OCI-LY7 (cell line): ENCODE measurements around the gene CCDC124. TPM values are rescaled to one million over a fixed set of nuclear protein-coding genes. Genes with fewer than 3 reads are reported as not detected.

Source experiments
- BruUV-seq: library from RNA; stranded (reverse); fragments of 400-500 nt; replicated peaks from 2 replicates; lab custom pipeline; 2021; lab: Mats Ljungman, UMichigan
- CTCF ChIA-PET: fragments of 300-600 bp; sonication (Branson Sonifier 250); formaldehyde crosslinking; loops from one replicate; lab custom pipeline; 2022; ENCODE audit warnings: antibody characterized with exemption; ENCODE audit not compliant: unreplicated experiment; lab: Charles Lee
- POLR2A ChIA-PET: fragments of 300-600 bp; sonication (Branson Sonifier 250); formaldehyde crosslinking; loops from one replicate; lab custom pipeline; 2022; ENCODE audit warnings: antibody characterized with exemption; lab: Charles Lee
- DNase-seq: peaks from one replicate; pipeline ENCODE4 v3.0.0-alpha.2; 2015; ENCODE audit warnings: low spot score
- H2AFZ ChIP-seq: fragments of 200-600 bp; sonication (generic), shearing (Covaris generic); 2 replicates; pipeline ENCODE4 v1.6.1; 2014; ENCODE audit warnings: mild to moderate bottlenecking, antibody characterized with exemption, low read length, moderate library complexity
- H3K27ac ChIP-seq: fragments of 200-600 bp; sonication (generic); 2 replicates; pipeline ENCODE4 v1.5.1; 2014; ENCODE audit warnings: mixed run types, low read depth, mild to moderate bottlenecking, moderate library complexity, low read length, inconsistent platforms; ENCODE audit not compliant: poor library complexity, severe bottlenecking
- H3K36me3 ChIP-seq: fragments of 200-600 bp; sonication (generic); 2 replicates; pipeline ENCODE4 v1.6.1; 2014; ENCODE audit warnings: mild to moderate bottlenecking, antibody characterized with exemption, low read length, moderate library complexity, mixed read lengths; ENCODE audit not compliant: insufficient read depth
- H3K4me1 ChIP-seq: fragments of 200-600 bp; sonication (generic); 2 replicates; pipeline ENCODE4 v1.5.1; 2014; ENCODE audit warnings: mild to moderate bottlenecking, low read length; ENCODE audit not compliant: insufficient read depth, poor library complexity, severe bottlenecking
- H3K4me2 ChIP-seq: fragments of 200-600 bp; sonication (generic); 2 replicates; pipeline ENCODE4 v1.6.1; 2014; ENCODE audit warnings: mild to moderate bottlenecking, low read length
- H3K4me3 ChIP-seq: fragments of 200-600 bp; sonication (generic); 2 replicates; pipeline ENCODE4 v1.5.1; 2014; ENCODE audit warnings: mild to moderate bottlenecking, low read depth, low read length; ENCODE audit not compliant: poor library complexity, severe bottlenecking
- H3K79me2 ChIP-seq: fragments of 200-600 bp; sonication (generic); 2 replicates; pipeline ENCODE4 v1.6.1; 2016; ENCODE audit warnings: low read depth, mild to moderate bottlenecking, low read length, moderate library complexity, mixed read lengths; ENCODE audit not compliant: insufficient read depth
- H3K9me2 ChIP-seq: fragments of 200-600 bp; sonication (generic); 2 replicates; pipeline ENCODE4 v1.6.1; 2016; ENCODE audit warnings: mild to moderate bottlenecking, low read length, mixed read lengths; ENCODE audit not compliant: insufficient read depth
- H3K9me3 ChIP-seq: fragments of 200-600 bp; sonication (generic); 2 replicates; pipeline ENCODE4 v1.6.1; 2014; ENCODE audit warnings: mild to moderate bottlenecking, mixed run types, low read length, mixed read lengths
- H4K20me1 ChIP-seq: fragments of 200-600 bp; sonication (generic); 2 replicates; pipeline ENCODE4 v1.6.1; 2014; ENCODE audit warnings: mild to moderate bottlenecking, antibody characterized with exemption, low read length, moderate library complexity, mixed read lengths; ENCODE audit not compliant: insufficient read depth
- EZH2phosphoT487 ChIP-seq: fragments of 200-600 bp; sonication (generic); IDR thresholded peaks from 2 replicates; pipeline ENCODE4 v1.6.1; 2018; ENCODE audit warnings: low read depth, borderline replicate concordance, mild to moderate bottlenecking, mixed run types, antibody characterized with exemption, low read length, moderate library complexity, mixed read lengths
- intact Hi-C: fragments of 100-400 bp; cut with micrococcal nuclease; formaldehyde crosslinking; loops from one replicate; pipeline ENCODE4 v1.10.0; 2022; ENCODE audit not compliant: unreplicated experiment
- total RNA-seq, 2 experiments: library from RNA; depleted of rRNA in 1 of 2; stranded (reverse); fragments of >200 nt in 1 of 2; shearing (Covaris generic) in 1 of 2; gene quantifications; 2 replicates each; pipeline ENCODE4 v1.2.3, GENCODE V29; 2014 to 2022
- TF ChIP-seq, protein P1 (sequence below): fragments of 200-600 bp; sonication (generic); conservative IDR thresholded peaks from 2 replicates; pipeline ENCODE4 v1.5.1; 2014; ENCODE audit warnings: mild to moderate bottlenecking, antibody characterized with exemption, low read length, moderate library complexity, mixed read lengths

Gene CCDC124
- total RNA-seq, 2 experiments from 2014 or later, result 57.5 to 106 TPM

- Histone ChIP-seq H3K4me2 (no peak overlapping the region), H3K79me2 (peaks cover 11% of the 10 kb centered on the region), H4K20me1 (no peaks in the 10 kb centered on the region), H2AFZ (no peak overlapping the region), H3K27ac (no peak overlapping the region), H3K4me1 (peaks cover 10% of the 10 kb centered on the region), H3K4me3 (no peak overlapping the region), H3K9me3 (no peaks in the 10 kb centered on the region), H3K36me3 (no peaks in the 10 kb centered on the region), H3K9me2 (no peaks in the 10 kb centered on the region)
- CTCF ChIA-PET, result no interaction called here
- intact Hi-C loops, result no loop called here
- no peak for DNase-seq
- no TSS peak for BruUV-seq
- POLR2A ChIA-PET, result no interaction called here
- TF ChIP-seq EZH2phosphoT487, result no peak
- TF ChIP-seq, protein P1, sequence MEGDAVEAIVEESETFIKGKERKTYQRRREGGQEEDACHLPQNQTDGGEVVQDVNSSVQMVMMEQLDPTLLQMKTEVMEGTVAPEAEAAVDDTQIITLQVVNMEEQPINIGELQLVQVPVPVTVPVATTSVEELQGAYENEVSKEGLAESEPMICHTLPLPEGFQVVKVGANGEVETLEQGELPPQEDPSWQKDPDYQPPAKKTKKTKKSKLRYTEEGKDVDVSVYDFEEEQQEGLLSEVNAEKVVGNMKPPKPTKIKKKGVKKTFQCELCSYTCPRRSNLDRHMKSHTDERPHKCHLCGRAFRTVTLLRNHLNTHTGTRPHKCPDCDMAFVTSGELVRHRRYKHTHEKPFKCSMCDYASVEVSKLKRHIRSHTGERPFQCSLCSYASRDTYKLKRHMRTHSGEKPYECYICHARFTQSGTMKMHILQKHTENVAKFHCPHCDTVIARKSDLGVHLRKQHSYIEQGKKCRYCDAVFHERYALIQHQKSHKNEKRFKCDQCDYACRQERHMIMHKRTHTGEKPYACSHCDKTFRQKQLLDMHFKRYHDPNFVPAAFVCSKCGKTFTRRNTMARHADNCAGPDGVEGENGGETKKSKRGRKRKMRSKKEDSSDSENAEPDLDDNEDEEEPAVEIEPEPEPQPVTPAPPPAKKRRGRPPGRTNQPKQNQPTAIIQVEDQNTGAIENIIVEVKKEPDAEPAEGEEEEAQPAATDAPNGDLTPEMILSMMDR, result no peak
Observed at GRCh38 chr19:17929056-17929455, 3.8 kb upstream of the CCDC124 start.

- H3K36me3 ChIP-seq, result no peaks in the 10 kb centered on the region
- no peaks in the 10 kb centered on the region for H4K20me1 ChIP-seq
- peak overlapping the region; percentile 90 for H2AFZ ChIP-seq
- peak overlapping the region; percentile 99 for H3K4me2 ChIP-seq
- no peaks in the 10 kb centered on the region for H3K9me3 ChIP-seq
- H3K79me2 ChIP-seq, result peaks cover 17% of the 10 kb centered on the region
- peak overlapping the region; percentile 92 for H3K4me3 ChIP-seq
- intact Hi-C loops, result loop anchor here (1.0 to 2.0 kb wide), 2 partner anchors 61 to 72 kb away; partner anchors contain the start of genes RPL18A and SLC5A5
- ChIA-PET CTCF (interaction anchor here (1.0 kb wide), 1 partner anchor 157 kb away, joined by 3 read pairs; no protein-coding TSS in a partner anchor), POLR2A (interaction anchor here (0.6 to 1.4 kb wide), 3 partner anchors 16 to 72 kb away, joined by 3 to 15 read pairs (median 4); partner anchors contain the start of gene RPL18A)
- H3K9me2 ChIP-seq, result no peaks in the 10 kb centered on the region
- peaks cover 14% of the 10 kb centered on the region for H3K4me1 ChIP-seq
- H3K27ac ChIP-seq, result no peak overlapping the region
- DNase-seq, result no peak
- no TSS peak for BruUV-seq
- TF ChIP-seq, protein P1, result no peak
- TF ChIP-seq EZH2phosphoT487, result no peak
Observed at GRCh38 chr19:17931532-17932191, 1.2 kb upstream of the CCDC124 start.
